GM12872 (cell line): Measurements from ENCODE around the gene CENPN.

Experiments used
- TF ChIP-seq, protein P1 (sequence below): IDR thresholded peaks from 3 replicates; pipeline ENCODE4 v1.5.1; 2011; ENCODE audit warnings: low read depth, mild to moderate bottlenecking, low read length, moderate library complexity; ENCODE audit not compliant: insufficient read depth

Gene CENPN

DNA sequence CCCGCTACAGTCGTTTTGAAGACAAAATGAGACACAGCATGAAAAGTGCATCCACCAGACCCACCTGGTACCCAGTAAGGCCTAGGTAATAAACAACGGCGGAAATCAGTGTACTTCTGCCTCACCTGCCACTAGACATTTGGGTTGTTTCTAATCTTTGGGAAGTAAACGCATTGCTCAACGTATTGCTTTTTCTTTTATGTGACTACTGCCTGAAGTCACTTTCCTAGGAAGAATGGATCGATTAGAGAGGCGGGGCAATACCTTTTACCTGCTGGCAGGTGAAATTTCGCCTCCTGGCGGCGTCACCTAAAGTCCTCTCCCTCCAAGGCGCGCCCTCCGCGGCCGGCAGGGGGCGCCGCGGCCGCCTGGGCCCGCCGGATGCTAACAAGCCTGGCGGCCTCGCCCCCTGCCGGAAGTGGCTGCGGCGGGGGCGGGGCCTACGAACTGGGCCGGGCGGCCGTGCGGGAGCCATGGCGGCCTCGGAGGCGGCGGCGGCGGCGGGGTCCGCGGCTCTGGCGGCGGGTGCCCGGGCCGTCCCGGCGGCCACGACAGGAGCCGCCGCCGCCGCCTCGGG lies 28.5 kb downstream of the CENPN start, which contains the start of gene ATMIN:
ATMIN (plus strand) TSS at position 445 of the 577 bp plus-strand sequence; CDS start at position 474, 29 bp downstream.
- TF ChIP-seq, protein P1, sequence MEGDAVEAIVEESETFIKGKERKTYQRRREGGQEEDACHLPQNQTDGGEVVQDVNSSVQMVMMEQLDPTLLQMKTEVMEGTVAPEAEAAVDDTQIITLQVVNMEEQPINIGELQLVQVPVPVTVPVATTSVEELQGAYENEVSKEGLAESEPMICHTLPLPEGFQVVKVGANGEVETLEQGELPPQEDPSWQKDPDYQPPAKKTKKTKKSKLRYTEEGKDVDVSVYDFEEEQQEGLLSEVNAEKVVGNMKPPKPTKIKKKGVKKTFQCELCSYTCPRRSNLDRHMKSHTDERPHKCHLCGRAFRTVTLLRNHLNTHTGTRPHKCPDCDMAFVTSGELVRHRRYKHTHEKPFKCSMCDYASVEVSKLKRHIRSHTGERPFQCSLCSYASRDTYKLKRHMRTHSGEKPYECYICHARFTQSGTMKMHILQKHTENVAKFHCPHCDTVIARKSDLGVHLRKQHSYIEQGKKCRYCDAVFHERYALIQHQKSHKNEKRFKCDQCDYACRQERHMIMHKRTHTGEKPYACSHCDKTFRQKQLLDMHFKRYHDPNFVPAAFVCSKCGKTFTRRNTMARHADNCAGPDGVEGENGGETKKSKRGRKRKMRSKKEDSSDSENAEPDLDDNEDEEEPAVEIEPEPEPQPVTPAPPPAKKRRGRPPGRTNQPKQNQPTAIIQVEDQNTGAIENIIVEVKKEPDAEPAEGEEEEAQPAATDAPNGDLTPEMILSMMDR = peak; percentile 94

DNA sequence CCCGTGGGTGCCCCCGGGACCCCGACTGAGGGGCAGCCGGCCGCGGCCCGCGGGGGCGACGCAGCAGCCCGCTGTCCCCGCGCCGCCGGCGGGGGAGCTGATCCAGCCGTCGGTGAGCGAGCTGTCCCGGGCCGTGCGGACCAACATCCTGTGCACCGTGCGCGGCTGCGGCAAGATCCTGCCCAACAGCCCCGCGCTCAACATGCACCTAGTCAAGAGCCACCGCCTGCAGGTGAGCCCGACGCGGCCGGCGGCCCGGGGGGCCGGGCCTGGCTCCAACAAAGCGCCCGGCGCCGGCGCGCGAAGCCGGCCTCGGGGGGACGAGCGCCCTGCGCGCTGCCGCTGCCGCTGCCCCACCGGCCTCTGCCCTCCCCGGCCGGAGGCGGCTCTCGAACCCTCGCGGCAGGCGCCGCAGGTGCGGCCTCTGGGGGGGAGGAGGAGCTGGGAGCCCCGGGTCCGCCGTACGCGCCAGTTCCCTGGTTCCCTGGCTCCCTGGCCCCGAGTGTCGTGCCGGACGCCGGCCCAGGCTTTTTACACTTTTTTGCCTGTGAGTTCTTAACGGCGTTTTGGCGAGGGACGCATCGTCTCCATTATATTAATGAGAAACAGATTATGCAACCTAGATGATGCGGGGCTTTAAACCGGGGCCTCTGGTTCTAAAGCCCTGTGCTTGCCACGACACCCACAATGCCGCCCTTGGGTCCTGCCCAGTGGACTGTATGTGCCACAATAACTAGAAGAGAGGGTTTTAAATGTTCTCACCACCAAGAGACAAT lies 29.1 kb downstream of the CENPN start:
- TF ChIP-seq, protein P1 = no peak

DNA sequence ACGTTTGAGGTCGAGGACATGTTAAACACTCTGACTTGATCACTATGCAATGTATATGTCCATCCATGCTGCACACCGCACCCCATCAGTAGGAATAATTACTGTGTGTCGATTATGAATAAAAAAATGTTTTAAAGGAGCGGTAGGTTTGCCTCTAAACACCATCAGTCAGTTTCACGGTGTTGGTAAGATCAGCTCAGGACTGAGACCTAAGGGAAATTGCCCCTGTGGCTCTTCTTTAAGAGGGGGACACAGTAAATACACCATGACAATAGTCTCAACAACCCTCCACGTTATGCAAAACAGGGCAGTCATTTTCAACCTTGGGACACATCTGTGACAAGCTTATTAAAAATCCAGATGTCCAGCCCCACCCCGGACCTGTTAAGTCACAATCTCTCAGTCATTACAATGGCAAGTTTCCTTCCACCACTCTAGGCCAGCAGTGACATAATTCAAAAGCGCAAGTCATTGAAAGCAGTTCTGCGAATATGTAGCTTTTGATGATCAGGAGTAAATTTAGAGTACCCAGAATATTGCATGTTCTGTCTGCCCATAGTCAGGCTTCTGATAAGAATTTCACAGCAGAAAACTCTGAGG lies 29.8 kb downstream of the CENPN start:
- TF ChIP-seq, protein P1 = no peak

DNA sequence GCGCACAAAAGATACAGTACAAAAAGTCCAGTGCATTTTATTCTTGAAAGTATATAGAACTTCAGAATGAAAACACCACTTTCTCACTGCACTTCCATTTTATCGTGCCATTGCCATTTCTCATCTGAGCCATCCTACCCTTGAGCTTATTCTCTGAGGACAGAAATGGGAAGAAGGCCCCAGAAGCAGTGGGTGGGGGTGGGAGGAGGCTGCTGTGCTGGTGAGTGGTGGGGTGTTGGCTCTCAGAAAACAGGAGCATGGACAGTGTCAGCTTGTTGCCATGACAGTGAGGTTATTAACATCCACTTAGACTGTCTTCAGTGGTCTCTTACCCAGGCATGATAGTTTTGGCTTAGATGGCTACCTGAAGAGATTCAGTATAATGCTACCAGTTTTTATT lies 33.1 kb downstream of the CENPN start:
- TF ChIP-seq, protein P1 = no peak

DNA sequence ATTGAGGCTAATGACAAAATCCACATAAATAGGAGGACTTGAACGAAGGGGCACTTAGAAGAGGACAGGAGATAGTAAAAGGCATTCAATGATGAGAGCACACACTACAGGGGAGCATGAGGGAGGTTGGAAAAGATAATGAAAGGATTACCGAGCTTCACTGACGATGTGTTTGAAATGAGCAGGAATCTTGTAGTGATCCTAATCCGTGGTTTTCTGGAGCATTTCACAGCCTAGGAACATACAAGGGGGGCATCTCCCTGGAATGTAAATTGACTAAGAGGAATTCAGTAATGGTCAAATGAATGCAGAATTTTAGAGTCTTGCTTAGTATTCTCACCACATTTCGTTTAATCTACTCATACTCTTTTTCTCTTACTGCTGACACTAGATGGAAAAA lies 33.8 kb downstream of the CENPN start:
- TF ChIP-seq, protein P1 = no peak

DNA sequence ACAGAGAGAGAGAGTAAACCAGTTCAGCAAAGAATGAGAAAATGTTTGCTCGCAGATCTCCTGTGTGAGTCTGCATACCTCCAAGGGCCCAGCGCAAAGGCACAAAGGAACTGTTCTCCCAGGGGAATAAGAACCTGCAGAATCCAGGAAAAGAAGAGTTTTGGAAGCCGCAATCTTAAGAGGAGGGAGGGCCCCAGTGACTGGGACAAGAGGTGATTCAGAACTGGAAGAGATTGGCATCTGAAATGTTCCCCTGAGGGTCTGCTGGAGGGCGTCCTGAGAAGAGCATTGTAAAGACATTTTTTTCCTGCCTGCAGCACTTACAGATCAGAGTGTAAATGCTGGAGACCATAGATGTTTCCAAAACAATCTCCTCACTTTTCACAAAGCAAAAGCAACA lies 34.7 kb downstream of the CENPN start:
- TF ChIP-seq, protein P1 = no peak

DNA sequence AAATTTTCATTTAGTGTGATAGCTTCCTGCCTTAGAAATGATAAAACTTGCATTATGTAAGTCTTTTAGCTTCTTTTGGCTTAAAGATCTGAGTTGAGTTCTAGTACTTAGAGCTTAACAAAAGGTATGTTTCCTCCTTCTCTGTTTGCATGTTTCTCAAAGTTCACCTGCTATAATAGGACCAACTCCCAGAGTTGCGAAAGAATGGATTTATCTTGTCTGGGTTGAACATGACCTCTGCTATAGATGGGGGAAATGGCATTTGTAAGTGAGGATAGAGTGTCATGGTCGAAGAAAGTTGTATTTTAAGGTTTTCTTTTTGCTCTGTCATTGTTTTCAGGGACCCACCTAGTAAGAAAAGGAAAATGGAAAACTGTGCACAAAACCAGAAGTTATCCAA lies 35.8 kb downstream of the CENPN start:
- TF ChIP-seq, protein P1 = no peak
